T-helper 1 cell treated with Interleukin-12 subunit alpha and Interleukin-12 subunit beta and Interleukin-4 antibody, amounts not matched to agents 30 ng/mL and 1 ng/mL, for 36 hours (primary cell): ENCODE data around the gene UBAC2. TPM values are rescaled to one million over a fixed set of nuclear protein-coding genes. Genes with fewer than 3 reads are reported as not detected.
"Not testable (repeated sequence)": the region's sequence is repeated elsewhere in the genome, so short reads cannot be mapped to it uniquely, and the experiment has no call there.

ENCODE experiments used
- intact Hi-C: fragments of 100-400 bp; cut with micrococcal nuclease; formaldehyde crosslinking; loops from one replicate; pipeline ENCODE4 v1.15.1; 2024
- total RNA-seq: library from RNA; stranded (reverse); gene quantifications from 2 replicates; pipeline ENCODE4 v1.2.3, GENCODE V29; 2022

Gene UBAC2
- total RNA-seq, 1 donor from 2014 or later = 50.0 TPM

GRCh38 chr13:99404005-99404755, 203.5 kb downstream of the UBAC2 start:
- intact Hi-C loops = no loop called here

GRCh38 chr13:99405966-99406365, 205.3 kb downstream of the UBAC2 start:
- intact Hi-C loops = no loop called here

DNA sequence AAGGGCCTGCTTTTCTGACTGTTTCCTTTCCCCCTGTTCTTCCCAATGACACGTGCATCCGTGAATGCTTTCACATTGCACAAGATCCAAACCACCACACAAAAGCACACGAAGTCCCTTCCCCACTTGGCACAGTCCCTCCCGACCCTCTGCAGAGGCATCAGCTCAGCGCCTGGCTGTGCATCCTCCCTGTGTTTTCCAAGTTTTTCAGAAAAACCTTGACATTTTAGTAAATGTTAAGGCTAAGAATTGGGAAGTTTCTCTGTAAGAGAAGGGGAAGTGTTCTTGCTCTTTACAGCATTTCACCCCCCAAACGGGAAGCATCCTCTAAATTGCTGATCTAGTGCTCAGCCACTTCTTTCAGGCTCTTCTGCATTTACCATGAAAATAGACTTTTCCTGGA, 206.1 kb downstream of the UBAC2 start:
- intact Hi-C loops = no loop called here

GRCh38 chr13:99407906-99408702, 207.4 kb downstream of the UBAC2 start:
- intact Hi-C loops = no loop called here

GRCh38 chr13:99408703-99409000, 208.0 kb downstream of the UBAC2 start:
- intact Hi-C loops = no loop called here

GRCh38 chr13:99409461-99410083, 208.9 kb downstream of the UBAC2 start:
- intact Hi-C loops = not testable (repeated sequence)

GRCh38 chr13:99410646-99411475, 210.2 kb downstream of the UBAC2 start:
- intact Hi-C loops = not testable (repeated sequence)

DNA sequence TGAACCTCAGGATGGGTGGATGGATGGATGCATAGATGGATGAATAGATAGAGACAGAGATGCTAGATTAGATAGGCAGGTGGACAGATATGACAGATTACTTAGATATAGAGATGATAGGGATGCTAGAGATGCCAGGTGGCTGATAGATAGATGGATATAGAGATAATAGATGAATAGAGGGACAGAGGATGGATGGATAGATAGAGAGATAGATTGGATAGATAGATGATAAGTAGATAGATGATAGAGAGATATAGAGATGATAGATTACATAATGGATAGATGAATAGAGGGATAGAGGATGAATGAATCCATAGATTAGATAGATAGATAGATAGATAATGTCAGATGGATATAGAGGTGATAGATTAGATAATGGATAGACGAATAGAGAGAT, 212.2 kb downstream of the UBAC2 start:
- intact Hi-C loops = no loop called here

DNA sequence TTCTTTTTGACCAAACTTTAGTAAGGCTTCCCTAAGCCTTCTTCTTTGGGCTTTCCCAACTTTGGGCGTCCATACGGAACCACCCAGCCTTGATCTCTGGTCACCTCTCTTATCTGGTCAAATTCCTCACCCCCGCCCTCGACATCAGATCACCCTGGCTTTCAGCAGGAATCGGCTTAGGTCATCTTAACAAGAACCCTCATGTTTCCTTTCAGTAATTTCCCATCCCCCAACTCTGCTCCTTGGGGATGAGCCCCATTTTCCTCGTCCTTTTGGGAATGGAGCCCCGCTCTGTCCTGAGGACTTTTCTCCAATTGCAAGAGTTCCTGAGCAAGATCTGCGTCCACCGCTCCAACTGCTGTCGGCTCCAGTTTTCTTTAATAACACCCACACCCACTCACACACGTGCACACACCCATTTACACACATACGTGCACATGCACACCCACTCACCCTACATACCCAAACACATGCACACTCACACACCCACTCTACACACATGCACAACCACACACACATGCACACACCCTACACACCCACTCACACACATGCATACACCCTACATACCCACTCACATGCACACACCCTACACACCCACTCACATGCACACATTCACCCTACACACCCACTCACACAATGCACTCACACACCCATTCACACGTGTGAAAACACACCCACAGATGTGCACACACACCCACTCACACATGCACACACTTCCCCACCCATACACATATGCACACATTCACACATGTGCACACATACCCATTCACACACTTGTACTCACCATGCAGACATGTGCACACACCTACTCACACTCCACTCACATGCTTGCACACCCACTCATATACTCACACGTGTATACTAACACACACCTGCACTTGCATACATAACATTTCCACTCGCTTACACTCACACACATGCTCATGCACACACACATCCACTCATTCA, 213.7 kb downstream of the UBAC2 start:
- intact Hi-C loops = no loop called here

GRCh38 chr13:99415014-99415650, 214.5 kb downstream of the UBAC2 start:
- intact Hi-C loops = no loop called here

GRCh38 chr13:99415851-99416331, 215.2 kb downstream of the UBAC2 start:
- intact Hi-C loops = no loop called here

DNA sequence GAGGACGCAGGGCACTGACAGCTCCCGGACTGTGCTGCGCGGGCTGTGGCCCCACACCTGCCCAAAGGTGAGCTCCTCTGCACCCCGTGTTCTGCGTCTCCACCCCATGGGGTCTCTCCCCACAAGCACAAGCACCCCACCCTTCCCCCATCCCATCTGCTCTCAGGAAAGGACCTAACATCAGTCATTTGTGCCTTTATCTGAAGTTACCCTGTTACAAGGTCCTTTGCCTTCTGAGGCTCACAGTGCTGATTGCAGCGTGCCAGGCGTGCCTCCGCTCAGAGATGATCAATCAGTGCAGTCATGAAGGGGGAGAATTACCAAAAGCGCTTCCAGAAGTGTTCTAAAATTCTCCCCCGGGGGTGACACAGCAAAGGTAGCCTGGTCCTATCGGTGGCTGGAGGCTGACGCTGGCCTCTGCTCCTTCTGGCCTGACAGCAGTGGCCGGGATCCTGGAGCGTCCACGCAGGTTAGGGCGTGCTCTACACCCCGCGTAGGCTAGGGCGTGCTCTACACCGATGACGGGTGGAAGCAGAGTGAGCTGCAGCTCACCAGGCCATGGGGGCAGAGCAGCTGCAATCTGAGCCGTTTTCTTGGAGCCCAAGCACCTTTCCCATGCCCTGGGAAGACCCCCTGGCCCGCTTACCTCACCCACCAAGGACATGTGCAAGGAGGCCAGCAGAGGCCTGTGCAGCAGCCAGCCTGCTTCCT, 215.9 kb downstream of the UBAC2 start:
- intact Hi-C loops = no loop called here

DNA sequence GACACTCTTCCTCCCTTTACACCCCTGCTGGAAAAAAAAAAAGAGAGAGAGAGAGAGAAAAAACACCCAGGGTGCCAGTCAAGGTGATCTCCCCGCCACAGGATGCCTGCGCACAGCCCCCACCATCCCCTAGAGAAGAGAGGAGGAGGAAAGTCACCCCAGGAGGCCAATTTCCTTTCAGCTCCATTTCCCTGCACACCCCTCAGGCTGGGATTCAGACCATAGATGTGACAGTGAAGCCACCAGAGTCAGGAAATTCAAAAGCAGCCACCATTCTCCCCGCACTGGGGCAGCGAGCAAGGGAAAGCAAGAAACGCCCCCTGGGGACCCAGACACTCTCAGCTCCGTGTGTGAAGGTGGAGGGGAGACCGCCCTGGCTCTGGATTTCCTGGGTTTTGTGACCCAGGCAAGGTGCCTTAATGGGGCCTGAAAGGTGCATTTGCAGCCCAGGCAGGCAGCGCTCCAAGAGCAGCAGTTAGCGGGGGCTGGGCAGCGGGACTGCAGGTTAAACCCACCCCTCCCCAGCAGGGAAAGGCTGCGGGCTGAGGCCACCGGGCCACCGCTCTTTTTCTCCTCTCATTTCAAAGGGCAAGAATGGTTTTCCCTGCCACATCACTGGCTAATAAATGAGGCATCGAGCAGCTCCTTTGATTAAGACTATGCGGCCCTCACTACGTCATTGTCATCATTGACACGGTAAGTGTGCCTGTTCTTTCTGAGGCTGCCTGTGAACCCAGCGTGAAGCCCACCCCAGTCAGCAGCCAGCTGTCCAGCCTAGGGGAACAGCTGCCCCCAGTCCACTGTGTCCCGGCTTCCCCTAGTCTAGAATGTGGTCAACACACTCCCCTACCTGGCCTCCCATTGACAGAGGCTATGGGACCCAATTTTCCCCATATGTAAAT, 216.8 kb downstream of the UBAC2 start:
- intact Hi-C loops = no loop called here

- intact Hi-C loops = no loop called here
Measured at GRCh38 chr13:99418103-99418842, 217.6 kb downstream of the UBAC2 start.

DNA sequence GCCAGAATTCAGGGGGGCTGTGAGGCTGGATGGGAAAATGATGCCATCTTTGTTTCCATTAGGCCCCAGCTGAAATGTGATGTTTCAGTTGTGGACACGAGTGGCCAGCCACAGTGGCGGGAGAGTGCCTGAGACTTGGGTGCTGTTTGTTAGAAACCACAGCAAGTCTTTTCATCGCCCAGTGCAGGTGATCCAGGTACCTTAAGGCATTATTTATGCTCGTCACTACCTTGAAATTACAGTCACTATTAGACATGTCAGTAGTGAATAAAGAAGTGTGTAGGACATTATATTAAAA, 218.1 kb downstream of the UBAC2 start:
- intact Hi-C loops = no loop called here

- intact Hi-C loops = loop anchor here (2.0 kb wide), 1 partner anchor 63 kb away; no protein-coding TSS in a partner anchor
Measured at GRCh38 chr13:99419591-99420243, 219.1 kb downstream of the UBAC2 start.

- intact Hi-C loops = loop anchor here (2.0 kb wide), 1 partner anchor 64 kb away; no protein-coding TSS in a partner anchor
Measured at GRCh38 chr13:99421271-99421670, 220.6 kb downstream of the UBAC2 start.
